ENCODE data around the gene SCN3A.

SCN3A gene

GRCh38 chr2:165112133-165112573 lies 91.7 kb downstream of the SCN3A start:
- DNase-seq (ENCODE audit: low read depth), result no peak

- no peak for DNase-seq (ENCODE audit: low read depth)
These were observed 93.5 kb downstream of the SCN3A start for GRCh38 chr2:165110394-165110793.

GRCh38 chr2:165109915-165110314 lies 93.9 kb downstream of the SCN3A start:
- DNase-seq (ENCODE audit: low read depth), result no peak

- no peak for DNase-seq (ENCODE audit: low read depth)
These were observed 97.9 kb downstream of the SCN3A start for GRCh38 chr2:165105926-165106325.

GRCh38 chr2:165087933-165088901 lies 115.6 kb downstream of the SCN3A start:
- no peak for DNase-seq (ENCODE audit: low read depth)

- no peak for DNase-seq (ENCODE audit: low read depth)
These were observed 117.5 kb downstream of the SCN3A start for GRCh38 chr2:165086337-165086736.

- DNase-seq (ENCODE audit: low read depth), result no peak
These were observed 120.5 kb downstream of the SCN3A start for GRCh38 chr2:165083326-165083725.

- no peak for DNase-seq (ENCODE audit: low read depth)
These were observed 121.4 kb downstream of the SCN3A start for GRCh38 chr2:165082479-165082878.

GRCh38 chr2:165081276-165081675 lies 122.6 kb downstream of the SCN3A start:
- no peak for DNase-seq (ENCODE audit: low read depth)

- DNase-seq (ENCODE audit: low read depth), result no peak
These were observed 124.4 kb downstream of the SCN3A start for GRCh38 chr2:165079432-165079831.

GRCh38 chr2:165078913-165079312 lies 124.9 kb downstream of the SCN3A start:
- no peak for DNase-seq (ENCODE audit: low read depth)

- no peak for DNase-seq (ENCODE audit: low read depth)
These were observed 129.0 kb downstream of the SCN3A start for GRCh38 chr2:165074884-165075283.

- DNase-seq (ENCODE audit: low read depth), result no peak
These were observed 129.5 kb downstream of the SCN3A start for GRCh38 chr2:165074323-165074722.

- no peak for DNase-seq (ENCODE audit: low read depth)
These were observed 133.8 kb downstream of the SCN3A start for GRCh38 chr2:165070076-165070475.

GRCh38 chr2:165069151-165069550 lies 134.7 kb downstream of the SCN3A start:
- DNase-seq (ENCODE audit: low read depth), result no peak

GRCh38 chr2:165068487-165068757 lies 135.4 kb downstream of the SCN3A start:
- no peak for DNase-seq (ENCODE audit: low read depth)

- no peak for DNase-seq (ENCODE audit: low read depth)
These were observed 136.0 kb downstream of the SCN3A start for GRCh38 chr2:165067643-165068486.

- no peak for DNase-seq (ENCODE audit: low read depth)
These were observed 139.1 kb downstream of the SCN3A start for GRCh38 chr2:165064743-165065142.

GRCh38 chr2:165060411-165060810 lies 143.4 kb downstream of the SCN3A start:
- no peak for DNase-seq (ENCODE audit: low read depth)

- no peak for DNase-seq (ENCODE audit: low read depth)
These were observed 145.2 kb downstream of the SCN3A start for GRCh38 chr2:165058476-165059265.

GRCh38 chr2:165057931-165058330 lies 145.9 kb downstream of the SCN3A start:
- no peak for DNase-seq (ENCODE audit: low read depth)

GRCh38 chr2:165057308-165057707 lies 146.5 kb downstream of the SCN3A start:
- no peak for DNase-seq (ENCODE audit: low read depth)

Data from stimulated activated CD8-positive, alpha-beta memory T cell treated with anti-CD3 and anti-CD28 coated beads, Interleukin-4, amount 100 ng/mL, for 24 hours (primary cell).